Nephron (organoid): ENCODE data around the gene QSER1.

ENCODE experiments used
- H3K27ac Mint-ChIP-seq, 3 experiments: 2 replicates each; pipeline ENCODE4 v1.8.0; 2020; ENCODE audit warnings: mixed read lengths in 3 of 3, mild to moderate bottlenecking in 2 of 3, moderate library complexity in 1 of 3
- H3K27me3 Mint-ChIP-seq: 2 replicates; pipeline ENCODE4 v1.8.0; 2021; ENCODE audit warnings: low read depth, mild to moderate bottlenecking, moderate library complexity, mixed read lengths
- H3K36me3 Mint-ChIP-seq: 2 replicates; pipeline ENCODE4 v1.8.0; 2020; ENCODE audit warnings: low read depth, mixed read lengths
- H3K4me1 Mint-ChIP-seq: 2 replicates; pipeline ENCODE4 v1.8.0; 2020; ENCODE audit warnings: mixed read lengths
- H3K4me3 Mint-ChIP-seq, 3 experiments: 2 replicates each; pipeline ENCODE4 v1.8.0; 2020; ENCODE audit warnings: mild to moderate bottlenecking in 3 of 3, mixed read lengths in 3 of 3, moderate library complexity in 2 of 3
- H3K9me3 Mint-ChIP-seq: 2 replicates; pipeline ENCODE4 v1.8.0; 2020; ENCODE audit warnings: mixed read lengths
- CTCF ChIP-seq, 3 experiments: fragments of 200-600 bp; sonication (generic); IDR thresholded peaks; one replicate each; pipeline ENCODE4 v1.5.0; 2021; ENCODE audit warnings: antibody characterized with exemption in 3 of 3; ENCODE audit not compliant: unreplicated experiment in 3 of 3

QSER1 gene

GRCh38 chr11:32913445-32913844 is 20.8 kb downstream of the QSER1 start:
- peaks cover 1% of the 10 kb centered on the region for H3K4me1 Mint-ChIP-seq
- no peaks in the 10 kb centered on the region for H3K9me3 Mint-ChIP-seq
- no peak for TF ChIP-seq CTCF (IDR thresholded peaks at IDR 0.05; ENCODE audit: unreplicated experiment in 3 of 3)
- no peaks in the 10 kb centered on the region for H3K27me3 Mint-ChIP-seq
- H3K4me3 Mint-ChIP-seq = no peak overlapping the region
- H3K27ac Mint-ChIP-seq = no peak overlapping the region
- H3K36me3 Mint-ChIP-seq = peaks cover 47% of the 10 kb centered on the region

GRCh38 chr11:32916361-32916760 is 23.8 kb downstream of the QSER1 start:
- Mint-ChIP-seq H3K36me3 (peaks cover 51% of the 10 kb centered on the region), H3K9me3 (peaks cover 4% of the 10 kb centered on the region), H3K4me3 (no peak overlapping the region), H3K27ac (no peak overlapping the region), H3K4me1 (no peaks in the 10 kb centered on the region), H3K27me3 (no peaks in the 10 kb centered on the region)
- TF ChIP-seq CTCF (IDR thresholded peaks at IDR 0.05; ENCODE audit: unreplicated experiment in 3 of 3) = no peak

- Mint-ChIP-seq H3K36me3 (peaks cover 47% of the 10 kb centered on the region), H3K27ac (no peak overlapping the region), H3K27me3 (no peaks in the 10 kb centered on the region), H3K4me3 (no peak overlapping the region), H3K4me1 (no peaks in the 10 kb centered on the region), H3K9me3 (peaks cover 4% of the 10 kb centered on the region)
- no peak for TF ChIP-seq CTCF (IDR thresholded peaks at IDR 0.05; ENCODE audit: unreplicated experiment in 3 of 3)
Observed at GRCh38 chr11:32916994-32917393, 24.4 kb downstream of the QSER1 start.

GRCh38 chr11:32918427-32918826 is 25.8 kb downstream of the QSER1 start:
- no peak for TF ChIP-seq CTCF (IDR thresholded peaks at IDR 0.05; ENCODE audit: unreplicated experiment in 3 of 3)
- peaks cover 51% of the 10 kb centered on the region for H3K36me3 Mint-ChIP-seq
- H3K27me3 Mint-ChIP-seq = no peaks in the 10 kb centered on the region
- peaks cover 4% of the 10 kb centered on the region for H3K9me3 Mint-ChIP-seq
- no peaks in the 10 kb centered on the region for H3K4me1 Mint-ChIP-seq
- H3K27ac Mint-ChIP-seq = no peak overlapping the region
- no peak overlapping the region for H3K4me3 Mint-ChIP-seq

GRCh38 chr11:32919338-32919737 is 26.7 kb downstream of the QSER1 start:
- TF ChIP-seq CTCF (IDR thresholded peaks at IDR 0.05; ENCODE audit: unreplicated experiment in 3 of 3) = no peak
- Mint-ChIP-seq H3K27me3 (no peaks in the 10 kb centered on the region), H3K9me3 (peaks cover 4% of the 10 kb centered on the region), H3K4me3 (no peak overlapping the region), H3K36me3 (peaks cover 55% of the 10 kb centered on the region), H3K4me1 (no peaks in the 10 kb centered on the region), H3K27ac (no peak overlapping the region)

GRCh38 chr11:32920570-32920969 is 28.0 kb downstream of the QSER1 start:
- peaks cover 4% of the 10 kb centered on the region for H3K9me3 Mint-ChIP-seq
- H3K4me3 Mint-ChIP-seq = no peak overlapping the region
- H3K4me1 Mint-ChIP-seq = no peaks in the 10 kb centered on the region
- H3K27ac Mint-ChIP-seq = no peak overlapping the region
- H3K27me3 Mint-ChIP-seq = no peaks in the 10 kb centered on the region
- TF ChIP-seq CTCF (IDR thresholded peaks at IDR 0.05; ENCODE audit: unreplicated experiment in 3 of 3) = no peak
- peaks cover 57% of the 10 kb centered on the region for H3K36me3 Mint-ChIP-seq
